HG03108 (cell line): ENCODE data around the gene GIPC2.
A peak's percentile ranks its signal among the peaks of the same experiment; 100 is the strongest.
"Not testable (repeated sequence)": the region's sequence is repeated elsewhere in the genome, so short reads cannot be mapped to it uniquely, and the experiment has no call there.

Source experiments
- ATAC-seq: cut with Tn5 transposase; IDR thresholded peaks from one replicate; pipeline ENCODE4 v1.9.1; 2021; ENCODE audit warnings: moderate library complexity; ENCODE audit not compliant: unreplicated experiment

The GIPC2 gene, protein sequence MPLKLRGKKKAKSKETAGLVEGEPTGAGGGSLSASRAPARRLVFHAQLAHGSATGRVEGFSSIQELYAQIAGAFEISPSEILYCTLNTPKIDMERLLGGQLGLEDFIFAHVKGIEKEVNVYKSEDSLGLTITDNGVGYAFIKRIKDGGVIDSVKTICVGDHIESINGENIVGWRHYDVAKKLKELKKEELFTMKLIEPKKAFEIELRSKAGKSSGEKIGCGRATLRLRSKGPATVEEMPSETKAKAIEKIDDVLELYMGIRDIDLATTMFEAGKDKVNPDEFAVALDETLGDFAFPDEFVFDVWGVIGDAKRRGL

GRCh38 chr1:78045926-78046778 is at the start of gene GIPC2:
Gene GIPC2, plus strand, starts transcription at chr1:78045966. Its CDS starts 129 bp downstream, at chr1:78046095.
- ATAC-seq, result peak; percentile 38

- no peak for ATAC-seq
Measured at GRCh38 chr1:77996734-77997133, 49.0 kb upstream of the GIPC2 start.

- ATAC-seq, result not testable (repeated sequence)
Measured at GRCh38 chr1:78000536-78000935, 45.2 kb upstream of the GIPC2 start.

DNA sequence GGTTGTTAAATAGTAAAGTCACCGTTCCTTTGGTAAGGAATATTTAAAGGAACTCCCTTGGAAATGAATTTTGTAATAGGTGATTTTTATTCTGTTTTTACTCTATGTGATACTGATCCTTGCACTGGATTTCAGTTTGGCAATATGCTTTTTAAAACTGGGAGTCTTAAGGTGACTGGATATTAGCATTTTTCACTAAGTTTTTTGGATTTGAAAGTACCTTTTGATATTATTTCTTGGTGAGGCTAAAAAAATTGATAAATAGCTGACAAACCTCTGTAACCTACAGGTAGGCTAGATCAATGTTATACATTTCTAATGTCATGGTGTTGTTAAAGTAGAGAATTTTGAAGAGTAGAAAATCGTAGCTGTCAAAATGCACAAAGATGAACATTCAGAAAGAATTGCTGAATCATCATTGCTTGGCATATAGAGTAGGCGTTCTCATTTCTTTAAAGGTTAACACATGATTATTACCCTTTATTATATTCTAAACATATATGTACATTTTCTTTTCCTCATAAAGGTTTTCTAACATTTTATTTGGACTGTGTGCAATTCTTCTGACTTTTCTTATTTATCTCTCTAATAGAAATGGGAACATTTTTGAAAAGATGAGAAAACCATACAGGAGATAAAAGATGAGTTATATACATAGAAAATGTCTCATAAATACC is 42.6 kb upstream of the GIPC2 start:
- no peak for ATAC-seq

- peak; percentile 41 for ATAC-seq
Measured at GRCh38 chr1:78003882-78004718, 41.7 kb upstream of the GIPC2 start.

GRCh38 chr1:78004719-78005447 is 40.9 kb upstream of the GIPC2 start, which contains the start of gene DNAJB4:
Gene DNAJB4, plus strand, starts transcription at chr1:78004939. Its CDS starts 172 bp downstream, at chr1:78005111.
- peak; percentile 97 for ATAC-seq

DNA sequence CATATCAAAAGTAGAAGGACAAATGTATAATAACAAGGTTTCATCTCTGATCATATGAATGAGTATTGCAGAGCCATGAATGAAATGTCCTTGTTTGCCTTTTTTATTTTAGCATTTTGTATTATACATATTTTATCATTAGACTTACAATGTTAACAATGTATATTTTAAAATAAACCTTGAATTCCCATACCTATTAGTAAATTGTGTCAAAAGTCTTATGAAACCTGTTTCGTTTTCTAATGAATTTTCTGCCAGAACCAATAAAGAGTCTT is 40.4 kb upstream of the GIPC2 start:
- ATAC-seq, result no peak

DNA sequence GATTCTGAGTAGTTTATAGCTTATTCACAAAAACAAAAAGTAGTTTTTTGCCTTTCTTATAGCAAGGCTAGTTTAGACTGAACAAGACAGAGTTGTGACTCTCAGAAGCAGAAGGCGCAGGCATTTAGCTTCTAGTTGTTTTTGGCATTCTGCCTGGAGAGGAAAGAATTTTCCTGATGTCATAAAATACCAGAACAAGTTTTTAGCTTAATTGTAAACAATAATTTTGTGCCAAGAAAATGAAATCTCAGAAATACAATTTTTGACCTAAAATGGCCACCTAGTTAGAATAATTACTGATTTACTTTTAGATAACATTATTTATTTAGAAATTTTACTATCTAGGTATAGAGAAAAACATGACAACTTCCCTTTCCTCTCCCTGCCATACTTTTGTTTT is 40.0 kb upstream of the GIPC2 start:
- no peak for ATAC-seq

GRCh38 chr1:78006521-78006920 is 39.2 kb upstream of the GIPC2 start:
- ATAC-seq, result no peak

DNA sequence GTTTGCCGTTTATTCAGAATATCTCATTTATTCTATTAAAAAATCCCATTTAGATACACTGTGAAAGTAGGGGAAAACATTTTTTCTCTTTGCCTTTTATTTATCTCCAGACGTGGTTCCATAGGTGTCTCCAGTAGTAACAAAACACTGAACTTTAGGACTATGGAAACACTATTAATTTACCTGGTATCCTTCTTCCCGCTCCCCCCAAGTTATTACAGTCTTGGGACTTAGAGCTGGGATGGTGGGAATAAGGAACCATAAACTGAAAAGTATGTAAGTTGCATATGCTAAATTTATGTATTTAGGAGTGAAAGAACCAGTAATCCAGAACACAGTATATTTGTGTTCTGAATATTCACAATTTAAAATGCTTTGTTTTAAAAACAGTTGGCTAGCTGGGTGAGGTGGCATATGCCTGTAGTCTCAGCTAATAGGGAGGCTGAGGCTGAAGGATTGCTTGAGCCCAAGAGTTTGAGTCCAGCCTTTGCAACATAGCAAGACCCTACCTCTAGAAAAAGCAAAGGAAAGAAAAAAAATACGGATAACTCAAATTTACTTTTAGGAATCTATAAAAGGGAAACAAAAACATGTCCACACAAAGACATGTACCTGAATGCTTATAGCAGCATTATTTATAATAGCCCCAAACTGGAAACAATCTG is 38.0 kb upstream of the GIPC2 start:
- ATAC-seq, result no peak

DNA sequence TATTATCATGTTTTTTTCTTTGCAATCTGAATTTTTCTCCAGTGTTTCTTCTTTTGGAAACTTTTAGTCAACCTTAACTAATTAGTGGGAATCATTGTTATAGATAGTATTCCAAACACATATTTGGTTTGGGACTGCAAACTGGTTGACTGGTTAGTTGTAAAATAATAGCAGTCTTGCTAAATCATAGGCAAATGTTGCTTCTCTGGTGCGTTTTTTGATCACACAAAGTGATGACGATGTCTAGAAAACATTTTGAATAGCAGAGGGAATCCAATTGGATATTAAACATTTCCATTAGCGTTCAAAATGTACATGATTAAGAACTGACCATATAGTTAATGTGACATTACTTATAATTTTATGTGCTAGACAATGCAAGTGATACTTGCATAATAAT is 36.5 kb upstream of the GIPC2 start:
- ATAC-seq, result no peak

GRCh38 chr1:78009836-78010235 is 35.9 kb upstream of the GIPC2 start:
- ATAC-seq, result no peak

DNA sequence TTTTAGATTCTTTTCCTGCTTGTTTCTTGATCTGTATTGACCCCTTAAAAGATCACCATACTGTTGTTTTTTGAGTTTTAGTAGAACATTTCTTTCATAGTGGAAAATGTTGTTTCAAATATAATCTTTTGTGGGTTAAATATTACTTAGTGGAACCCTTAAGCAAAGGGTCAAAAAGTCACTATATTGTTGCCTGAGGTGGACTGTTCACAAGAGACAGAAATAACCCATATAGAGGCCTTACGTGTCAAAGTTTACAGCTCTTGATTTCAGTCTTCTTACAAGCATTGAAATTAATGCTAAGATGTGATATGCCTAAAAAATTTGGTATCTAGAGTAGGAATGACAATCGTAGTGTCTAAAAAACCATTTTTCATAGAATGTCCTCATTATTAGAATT is 34.7 kb upstream of the GIPC2 start:
- ATAC-seq, result no peak

- ATAC-seq, result no peak
Measured at GRCh38 chr1:78015148-78015547, 30.6 kb upstream of the GIPC2 start.

GRCh38 chr1:78019024-78019423 is 26.7 kb upstream of the GIPC2 start:
- ATAC-seq, result no peak

GRCh38 chr1:78021134-78021533 is 24.6 kb upstream of the GIPC2 start:
- ATAC-seq, result not testable (repeated sequence)

GRCh38 chr1:78029793-78030192 is 16.0 kb upstream of the GIPC2 start:
- ATAC-seq, result no peak

GRCh38 chr1:78032996-78033796 is 12.6 kb upstream of the GIPC2 start:
- ATAC-seq, result no peak

DNA sequence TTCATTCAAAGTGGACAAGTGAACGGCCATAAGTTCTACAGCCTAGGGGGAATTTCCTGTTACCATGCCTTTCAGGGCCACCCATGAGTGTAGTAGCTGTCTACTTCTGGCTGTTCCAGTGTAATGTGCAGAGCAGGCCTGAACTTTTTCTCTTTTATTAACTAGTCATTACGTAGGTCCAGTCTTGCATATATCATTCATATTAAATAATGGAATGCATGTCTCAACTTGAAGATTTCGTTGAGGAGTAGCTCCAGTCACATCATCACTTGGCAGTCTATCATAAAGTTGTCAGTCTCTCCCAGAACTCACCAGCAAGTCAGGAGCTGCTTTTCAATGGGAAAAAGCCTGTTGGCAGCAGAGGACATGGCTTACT is 12.0 kb upstream of the GIPC2 start:
- ATAC-seq, result no peak
